Skin epidermis (tissue), 12 donors: ENCODE measurements around the gene NRG3.
"Not testable (repeated sequence)": the region's sequence is repeated elsewhere in the genome, so short reads cannot be mapped to it uniquely, and the experiment has no call there.

ENCODE experiments used
- H3K27ac ChIP-seq, 21 experiments: fragments of 200-600 bp; sonication (generic) in 11 of 21; one replicate each; pipeline ENCODE4 v1.5.0; 2020; ENCODE audit warnings: mild to moderate bottlenecking in 3 of 21, inconsistent platforms in 2 of 21, moderate library complexity in 2 of 21
- H3K4me3 ChIP-seq, 7 experiments: fragments of 200-600 bp; sonication (generic) in 2 of 7; one replicate each; pipeline ENCODE4 v1.5.0; 2020; ENCODE audit warnings: inconsistent platforms in 2 of 7, mild to moderate bottlenecking in 2 of 7, moderate library complexity in 1 of 7

Gene NRG3

DNA sequence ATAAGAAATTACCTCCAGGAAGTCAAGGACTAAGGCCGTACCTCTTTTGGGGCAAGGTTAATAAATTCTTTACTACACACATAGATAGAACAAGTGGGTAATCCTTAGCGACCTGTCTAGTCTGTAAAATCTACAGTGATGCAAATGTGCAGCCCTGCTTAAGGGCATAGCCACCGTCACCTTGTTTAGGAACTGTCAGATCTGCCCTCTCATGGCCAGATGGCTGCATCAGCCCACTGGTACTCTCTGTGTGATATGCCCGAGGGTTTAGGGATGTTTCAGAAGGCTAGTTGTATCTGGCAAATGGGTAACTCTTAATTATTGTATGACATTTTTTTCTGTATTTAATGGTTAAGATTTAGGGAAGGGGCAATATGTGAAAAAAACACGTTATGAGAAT, 74.3 kb downstream of the NRG3 start:
- Histone ChIP-seq H3K27ac (no peak overlapping the region), H3K4me3 (no peak overlapping the region)

DNA sequence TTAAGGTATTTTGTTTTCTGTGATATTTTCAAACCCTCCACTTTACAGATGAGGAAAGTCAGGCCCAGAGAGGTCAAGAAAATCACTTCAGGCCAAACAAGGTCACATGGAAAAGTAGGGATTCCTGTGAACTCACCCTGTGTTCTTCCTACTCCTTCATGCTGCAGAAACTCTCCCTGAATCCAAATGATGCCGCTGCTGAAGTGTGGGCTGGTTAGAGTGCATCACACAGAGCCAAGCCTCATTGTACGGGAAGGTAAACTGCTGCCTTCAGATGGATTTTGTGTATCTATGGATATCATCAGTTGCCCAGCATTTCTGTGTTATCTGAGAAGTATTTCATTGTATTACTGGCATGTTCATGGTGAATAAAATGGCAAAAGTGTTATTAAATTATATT, 75.4 kb downstream of the NRG3 start:
- no peak overlapping the region for H3K27ac ChIP-seq
- H3K4me3 ChIP-seq = no peak overlapping the region

DNA sequence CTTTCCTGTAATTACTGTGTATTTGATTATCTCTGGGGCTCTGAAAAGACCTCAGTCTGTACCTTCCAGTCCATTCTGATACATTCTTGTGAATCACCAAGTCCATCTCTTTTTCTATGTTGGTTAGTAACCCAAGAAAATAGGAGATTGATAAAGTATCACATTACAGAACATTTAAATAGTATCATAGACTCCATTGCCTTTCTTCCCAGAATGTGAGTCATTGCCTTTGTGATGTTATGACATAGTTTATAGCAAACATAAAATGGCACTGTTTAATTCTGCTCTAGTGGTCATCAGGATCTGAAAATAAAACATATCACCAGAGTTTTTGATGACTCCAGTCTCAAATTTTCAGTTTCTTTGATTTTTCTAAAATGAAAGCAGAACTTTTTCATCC, 78.4 kb downstream of the NRG3 start:
- no peak overlapping the region for H3K4me3 ChIP-seq
- H3K27ac ChIP-seq = no peak overlapping the region

DNA sequence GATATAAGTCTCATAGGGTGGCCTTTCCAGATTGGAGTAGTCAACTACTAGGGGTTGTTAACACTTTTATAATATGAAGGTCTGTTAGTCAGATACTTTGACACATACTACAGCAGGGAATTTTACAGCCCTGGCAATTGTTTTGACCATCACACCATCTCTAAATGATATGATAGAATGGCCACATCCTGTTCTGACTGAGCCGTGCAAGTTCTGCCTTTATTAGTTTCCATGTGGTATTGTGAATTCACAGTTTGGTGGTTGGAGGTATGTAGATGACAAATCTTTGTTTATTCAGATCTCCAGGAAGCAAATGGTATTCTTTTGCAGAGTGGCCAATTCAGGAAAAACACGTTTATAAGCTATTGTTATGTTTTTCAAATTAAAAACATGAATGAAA, 83.0 kb downstream of the NRG3 start:
- no peak overlapping the region for H3K4me3 ChIP-seq
- no peak overlapping the region for H3K27ac ChIP-seq

DNA sequence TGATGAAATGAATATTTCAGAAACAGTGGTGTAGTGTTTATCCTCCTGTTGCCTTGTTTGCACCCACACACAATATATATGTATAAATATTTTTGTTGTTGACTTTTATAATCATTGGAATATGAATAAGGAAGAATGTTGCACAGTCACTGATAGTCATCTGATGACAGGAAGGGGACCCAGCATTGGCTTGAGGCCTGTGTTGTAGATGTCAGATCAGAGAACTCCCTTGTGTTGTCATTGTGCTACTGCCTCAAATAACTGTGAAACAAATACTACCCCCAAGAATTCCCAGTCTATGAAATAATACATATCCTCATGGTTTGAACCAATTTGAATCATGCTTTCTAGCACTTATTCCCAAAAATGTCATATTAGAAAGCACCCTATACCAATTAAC, 84.0 kb downstream of the NRG3 start:
- no peak overlapping the region for H3K27ac ChIP-seq
- no peak overlapping the region for H3K4me3 ChIP-seq

DNA sequence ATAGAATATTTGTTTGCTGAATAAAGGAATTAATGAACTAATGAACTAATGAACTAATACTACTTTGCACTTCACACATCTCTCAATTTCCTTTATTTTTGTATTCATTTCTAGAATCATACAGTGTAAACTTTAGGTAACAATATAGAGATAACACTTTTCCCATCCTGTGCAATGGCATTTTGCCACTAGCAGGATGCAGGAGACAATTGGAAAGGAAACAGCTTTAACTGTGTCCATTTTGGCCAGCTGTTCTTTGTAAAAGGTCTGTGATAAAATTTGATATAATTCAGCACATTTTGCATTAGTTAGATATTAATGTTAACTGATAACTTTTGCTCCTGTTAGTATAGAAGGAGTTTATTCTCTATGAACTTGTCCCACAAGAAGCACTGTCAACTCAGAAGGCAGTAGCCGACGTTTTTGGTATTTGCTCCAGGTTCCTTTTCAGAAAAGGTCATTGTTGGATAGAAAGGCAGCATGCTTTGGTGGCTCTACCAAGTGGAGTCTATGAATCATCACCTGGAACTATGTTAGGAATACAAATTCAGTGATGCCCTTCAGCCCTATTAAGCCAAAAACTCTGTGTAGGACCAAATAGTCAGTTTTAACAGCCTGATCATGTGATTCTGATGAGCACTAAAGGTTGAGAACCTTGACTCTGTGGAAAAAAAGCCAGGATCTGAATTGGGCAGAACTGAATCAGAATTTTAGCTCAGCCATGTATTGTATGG, 86.6 kb downstream of the NRG3 start:
- no peak overlapping the region for H3K4me3 ChIP-seq
- no peak overlapping the region for H3K27ac ChIP-seq

DNA sequence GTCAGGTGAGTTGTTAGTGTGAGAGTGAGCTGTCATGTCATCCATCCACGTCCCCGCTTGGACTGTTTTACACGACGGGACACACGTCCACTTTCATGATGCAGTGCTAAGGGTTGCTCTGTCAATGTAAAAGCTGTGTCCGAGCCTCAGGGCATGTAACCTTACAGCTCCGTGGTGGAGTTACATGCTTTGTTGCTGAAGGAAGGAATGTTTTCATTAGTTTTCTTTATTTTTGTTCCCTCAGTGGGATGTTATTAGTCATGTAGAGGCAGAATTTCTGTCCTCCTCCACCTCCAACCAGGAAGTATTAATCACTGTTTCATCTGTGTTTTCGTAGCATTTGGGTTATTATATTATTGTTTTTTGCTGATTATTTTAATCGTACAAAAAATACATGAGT, 88.6 kb downstream of the NRG3 start:
- H3K27ac ChIP-seq = no peak overlapping the region
- H3K4me3 ChIP-seq = no peak overlapping the region

DNA sequence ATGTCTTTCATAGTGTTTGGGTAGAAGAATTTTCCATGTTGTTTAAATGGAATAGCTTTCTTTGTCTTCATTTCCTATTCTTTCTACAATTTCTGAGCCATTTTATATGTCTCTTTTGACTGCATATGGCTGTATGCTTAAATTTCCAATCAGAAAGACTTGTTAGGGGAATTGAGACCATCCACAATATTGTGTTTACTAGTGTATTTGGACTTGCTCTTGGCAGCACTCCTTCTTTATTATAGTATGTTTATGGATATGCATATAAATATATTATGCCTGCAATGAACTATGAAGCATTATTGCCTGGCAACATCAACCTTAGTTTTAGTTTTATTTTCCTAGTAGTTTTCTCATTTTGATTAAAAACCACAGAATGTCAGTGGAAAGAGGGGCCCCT, 92.7 kb downstream of the NRG3 start:
- Histone ChIP-seq H3K27ac (no peak overlapping the region), H3K4me3 (no peak overlapping the region)

DNA sequence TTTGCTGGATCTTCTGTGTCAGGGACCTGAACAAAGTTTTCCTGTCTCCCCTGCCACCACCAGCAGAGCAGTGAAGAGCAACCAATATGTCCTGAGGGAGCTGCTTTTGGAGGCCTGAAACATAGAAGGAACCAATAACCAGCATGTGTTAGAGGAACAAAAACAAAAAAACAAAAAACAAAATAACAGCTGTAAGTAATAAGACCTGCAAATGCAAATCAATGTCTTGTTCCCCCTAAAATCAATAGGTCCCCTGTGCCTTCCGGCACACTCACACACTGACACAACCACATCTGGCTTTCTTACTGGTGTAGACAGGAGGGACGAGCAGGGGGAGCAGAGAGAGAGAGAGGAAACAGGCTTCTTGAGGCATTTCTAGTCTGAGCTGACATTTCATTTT, 94.1 kb downstream of the NRG3 start:
- no peak overlapping the region for H3K27ac ChIP-seq
- H3K4me3 ChIP-seq = no peak overlapping the region

DNA sequence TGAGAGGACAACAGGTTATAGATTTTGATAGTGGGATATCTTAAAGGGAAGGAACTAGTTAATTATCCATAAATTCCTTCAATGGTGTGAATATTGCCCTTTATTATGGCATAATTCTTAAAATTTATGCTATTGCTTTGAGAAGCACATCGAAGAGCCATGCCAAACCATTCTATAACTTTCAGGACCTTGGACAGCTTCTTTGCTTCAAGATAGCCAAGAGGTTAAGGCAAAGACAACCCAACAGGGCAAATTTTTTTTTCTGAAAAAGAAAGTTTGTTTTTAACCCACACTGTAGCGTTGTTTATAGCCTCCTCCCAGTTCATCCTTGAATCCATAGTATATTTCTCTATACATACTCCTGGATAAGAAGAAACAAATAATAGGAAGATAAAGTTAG, 103.2 kb downstream of the NRG3 start:
- Histone ChIP-seq H3K4me3 (no peak overlapping the region), H3K27ac (no peak overlapping the region)

DNA sequence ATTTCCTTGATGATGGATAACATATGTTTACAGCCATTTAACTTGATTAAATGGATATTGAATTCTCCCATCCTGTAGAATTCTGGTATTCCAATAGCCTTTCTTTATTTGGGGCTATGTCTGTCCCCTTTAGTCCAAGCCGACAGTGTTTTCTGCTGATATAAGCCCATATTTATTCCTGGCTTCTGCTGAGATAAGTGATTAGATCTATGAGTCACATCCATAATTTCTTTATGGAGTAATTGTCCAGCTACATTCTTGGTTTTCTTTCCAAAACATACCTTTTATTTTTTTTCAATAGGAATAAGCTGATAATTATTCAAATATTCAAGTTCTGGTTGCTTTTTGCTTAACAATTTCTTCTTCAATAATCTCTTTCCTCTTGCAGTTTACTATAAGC, 106.7 kb downstream of the NRG3 start:
- Histone ChIP-seq H3K27ac (no peak overlapping the region), H3K4me3 (no peak overlapping the region)

DNA sequence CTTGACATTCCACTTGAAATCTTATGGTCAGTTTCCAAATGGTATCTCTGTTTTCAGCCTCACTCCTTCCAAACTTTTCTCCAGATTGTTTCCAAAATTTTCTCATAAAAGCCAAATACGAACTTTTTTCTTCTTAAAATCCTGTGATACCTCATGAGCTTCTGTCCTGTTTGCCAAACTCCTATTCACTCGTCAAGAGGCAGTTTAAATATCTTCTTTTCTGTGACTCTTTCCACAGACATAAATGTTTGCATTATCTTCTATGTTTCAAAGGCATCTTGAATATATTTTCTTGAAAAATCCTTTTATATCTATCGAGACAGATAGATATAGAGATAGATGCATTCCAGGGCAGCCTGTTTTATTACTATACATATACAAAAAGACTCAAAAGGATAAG, 109.4 kb downstream of the NRG3 start:
- H3K4me3 ChIP-seq = no peak overlapping the region
- H3K27ac ChIP-seq = no peak overlapping the region

DNA sequence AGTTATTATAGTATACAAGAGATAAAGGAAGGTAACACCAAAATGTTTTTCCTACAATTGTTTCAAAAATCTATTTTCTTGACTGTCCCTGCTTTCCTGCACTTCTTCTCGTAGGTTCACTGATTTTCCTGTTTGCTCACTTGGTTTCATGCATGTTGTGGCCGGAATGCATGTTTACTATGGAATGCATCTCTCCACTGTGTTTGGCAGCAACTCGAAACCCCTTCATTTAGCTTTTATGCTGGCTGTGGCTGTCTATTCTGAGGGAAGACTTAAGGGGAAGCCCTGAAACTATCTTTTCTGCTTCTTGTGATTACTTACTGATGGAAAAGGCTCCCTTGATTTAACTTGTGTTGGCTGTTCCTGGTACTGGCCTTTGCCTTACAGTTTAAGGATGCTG, 120.3 kb downstream of the NRG3 start:
- H3K4me3 ChIP-seq = no peak overlapping the region
- no peak overlapping the region for H3K27ac ChIP-seq

DNA sequence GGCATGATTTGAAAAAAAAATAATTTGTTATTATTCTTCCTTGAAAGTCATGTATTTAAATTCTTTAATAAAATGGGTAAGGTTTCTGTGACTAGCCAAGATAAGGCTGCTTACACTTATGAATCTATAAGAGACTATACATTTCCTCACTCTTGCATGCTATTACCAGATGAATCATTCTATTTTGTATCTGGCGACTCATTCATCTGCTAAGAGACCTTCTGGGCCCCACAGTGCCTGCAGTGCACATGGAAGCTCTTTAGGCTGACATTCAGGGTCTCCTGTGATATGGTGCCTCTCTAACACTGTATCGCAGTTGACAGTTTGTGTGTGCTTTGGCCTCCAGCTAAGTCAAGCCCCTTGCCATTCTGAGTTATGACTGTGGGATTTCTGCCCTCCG, 121.9 kb downstream of the NRG3 start:
- no peak overlapping the region for H3K27ac ChIP-seq
- no peak overlapping the region for H3K4me3 ChIP-seq

DNA sequence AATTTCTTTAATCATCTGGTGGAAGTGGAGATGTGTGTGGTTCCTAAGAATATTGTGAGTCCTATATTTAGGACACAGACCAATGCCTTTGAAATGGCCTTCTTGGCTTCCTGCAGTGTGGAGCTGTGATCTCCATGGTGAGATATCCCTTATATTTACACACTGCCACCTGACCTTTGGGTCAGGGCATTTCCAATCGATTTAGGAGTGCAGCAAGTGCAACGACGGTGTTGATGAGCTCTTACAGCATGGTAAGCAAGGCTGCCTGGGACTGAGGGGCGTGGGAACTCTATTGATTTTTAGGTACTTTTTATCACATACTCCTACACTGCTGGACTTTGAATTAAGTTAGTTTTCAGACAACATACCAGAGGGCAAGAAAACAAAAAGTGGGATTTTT, 146.0 kb downstream of the NRG3 start:
- Histone ChIP-seq H3K4me3 (no peak overlapping the region), H3K27ac (no peak overlapping the region)

DNA sequence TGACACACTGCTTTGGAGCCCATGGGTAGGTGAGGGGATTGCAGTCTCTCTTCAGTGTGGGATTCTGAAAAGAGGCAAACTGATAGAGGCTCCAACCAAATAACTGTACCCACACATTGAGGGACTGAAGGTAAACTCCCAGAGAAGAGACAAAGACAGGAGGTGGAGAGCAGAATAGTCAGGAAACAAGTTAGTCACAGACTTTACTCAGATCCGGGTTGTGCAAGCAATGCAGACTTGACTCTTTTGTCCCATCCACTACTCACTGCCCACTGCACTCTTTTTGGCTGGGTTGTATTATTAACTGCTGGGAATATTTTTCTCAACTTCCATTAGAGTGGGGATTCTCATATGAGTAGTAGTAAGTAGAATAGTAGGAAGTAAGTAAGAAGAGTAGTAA, 152.7 kb downstream of the NRG3 start:
- no peak overlapping the region for H3K27ac ChIP-seq
- no peak overlapping the region for H3K4me3 ChIP-seq

DNA sequence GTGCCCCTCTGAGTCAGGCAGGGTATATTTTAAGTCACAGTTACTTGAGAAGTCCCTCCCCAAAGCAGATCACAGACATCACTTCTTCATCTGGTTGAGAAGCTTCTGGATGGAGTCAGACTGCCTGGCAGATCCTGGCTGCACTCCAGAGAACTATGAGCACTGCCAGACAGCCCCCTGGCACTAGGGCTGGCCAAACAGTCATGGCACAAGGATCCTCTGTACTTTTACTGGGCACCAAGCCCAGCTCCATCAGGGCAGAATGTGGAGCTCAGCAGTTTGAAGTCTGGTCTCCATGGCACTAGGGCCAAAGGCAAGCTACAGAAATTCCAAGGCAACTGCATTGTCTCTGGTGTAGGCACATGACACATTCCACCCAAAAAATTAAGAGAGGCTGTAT, 162.1 kb downstream of the NRG3 start:
- H3K4me3 ChIP-seq = no peak overlapping the region
- no peak overlapping the region for H3K27ac ChIP-seq

DNA sequence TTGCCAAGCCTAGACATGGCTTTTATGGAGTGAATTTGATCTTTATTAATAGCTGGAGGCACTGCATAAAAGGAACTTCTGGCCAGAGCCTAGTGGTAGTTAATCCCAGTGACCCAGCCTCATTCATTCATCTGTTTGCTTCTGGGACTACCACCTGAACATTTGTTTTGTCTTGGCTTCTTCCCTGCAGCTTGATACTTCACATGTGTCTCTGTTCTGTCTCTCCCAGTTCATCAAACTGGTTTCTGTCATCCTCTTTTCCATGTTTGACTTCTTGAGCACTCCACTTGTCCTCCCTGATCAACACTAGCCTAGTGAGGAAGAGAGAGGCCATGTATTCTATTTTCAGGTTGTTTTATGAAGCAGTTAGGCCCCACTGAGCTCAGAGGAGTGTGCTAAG, 163.6 kb downstream of the NRG3 start:
- Histone ChIP-seq H3K27ac (no peak overlapping the region), H3K4me3 (no peak overlapping the region)

DNA sequence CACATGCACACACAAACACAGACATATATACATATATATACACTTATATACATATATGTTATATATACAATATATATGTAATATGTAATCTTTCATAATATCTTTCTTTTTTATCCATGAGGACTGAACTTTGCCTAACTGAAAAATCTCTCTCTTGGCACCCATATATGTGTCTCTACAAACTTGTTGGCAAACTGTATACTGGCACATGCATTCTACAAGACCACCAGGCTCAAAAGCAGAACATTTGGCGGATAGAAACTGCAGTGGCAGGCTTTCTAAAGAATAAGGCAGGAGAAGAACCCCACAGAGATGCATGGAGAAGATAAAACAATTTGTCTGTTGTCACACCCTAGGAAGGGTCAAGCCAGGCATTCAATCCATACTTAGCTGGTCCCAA, 165.3 kb downstream of the NRG3 start:
- no peak overlapping the region for H3K4me3 ChIP-seq
- no peak overlapping the region for H3K27ac ChIP-seq

DNA sequence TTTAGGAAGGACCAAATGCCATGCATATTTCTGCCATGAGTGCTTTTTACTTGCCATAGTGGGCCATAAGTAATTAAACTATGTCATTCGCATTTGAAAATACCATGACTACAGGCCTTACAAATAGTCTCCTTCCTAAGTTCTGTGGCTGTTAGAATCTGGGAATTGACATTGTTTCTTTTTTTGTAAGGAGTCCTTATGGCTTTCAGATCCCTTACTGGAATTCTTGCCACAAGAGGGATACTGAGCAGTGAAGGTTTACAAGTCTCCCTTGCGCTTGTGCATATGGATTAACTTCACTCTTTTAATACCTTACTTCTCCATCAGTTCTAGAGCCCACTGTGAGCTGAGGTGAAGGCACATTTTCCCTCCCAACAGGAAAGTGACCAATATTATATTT, 166.0 kb downstream of the NRG3 start:
- H3K4me3 ChIP-seq = no peak overlapping the region
- no peak overlapping the region for H3K27ac ChIP-seq

DNA sequence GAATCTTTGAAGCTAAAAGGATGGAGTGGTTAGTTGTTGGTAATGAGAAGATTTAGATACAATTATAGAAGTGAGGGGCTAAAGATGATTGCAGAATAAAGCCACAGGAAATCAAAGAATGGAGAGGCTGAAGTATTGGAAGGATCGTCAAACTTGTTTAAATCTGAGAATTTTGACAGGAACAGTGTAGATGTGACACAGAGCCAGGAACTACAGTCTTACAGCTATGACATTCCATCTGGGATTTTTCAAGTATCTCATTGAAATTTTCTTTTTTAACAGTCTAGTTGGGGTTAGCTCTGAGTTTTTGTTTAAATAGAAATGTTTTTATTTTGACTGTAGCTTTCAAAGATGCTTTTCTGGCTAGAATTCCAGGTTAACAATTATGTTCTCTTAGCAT, 181.4 kb downstream of the NRG3 start:
- Histone ChIP-seq H3K4me3 (no peak overlapping the region), H3K27ac (no peak overlapping the region)

DNA sequence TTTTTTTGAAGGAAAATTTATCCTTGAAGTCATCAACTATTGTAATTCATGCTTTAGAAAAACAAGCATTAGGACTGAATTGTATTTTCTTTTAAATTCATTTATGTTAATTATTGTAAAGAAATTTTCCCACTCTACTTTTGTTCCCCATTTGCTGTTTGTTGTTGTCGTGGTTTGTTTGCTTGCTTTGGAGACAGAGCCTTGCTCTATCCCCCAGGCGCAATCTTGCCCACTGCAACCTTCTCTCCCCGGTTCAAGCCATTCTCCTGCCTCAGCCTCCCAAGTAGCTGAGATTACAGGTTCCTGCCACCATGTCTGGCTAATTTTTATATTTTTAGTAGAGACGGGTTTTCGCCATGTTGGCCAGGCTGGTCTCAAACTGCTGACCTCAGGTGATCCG, 192.2 kb downstream of the NRG3 start:
- not testable (repeated sequence) for H3K27ac ChIP-seq, H3K4me3 ChIP-seq

DNA sequence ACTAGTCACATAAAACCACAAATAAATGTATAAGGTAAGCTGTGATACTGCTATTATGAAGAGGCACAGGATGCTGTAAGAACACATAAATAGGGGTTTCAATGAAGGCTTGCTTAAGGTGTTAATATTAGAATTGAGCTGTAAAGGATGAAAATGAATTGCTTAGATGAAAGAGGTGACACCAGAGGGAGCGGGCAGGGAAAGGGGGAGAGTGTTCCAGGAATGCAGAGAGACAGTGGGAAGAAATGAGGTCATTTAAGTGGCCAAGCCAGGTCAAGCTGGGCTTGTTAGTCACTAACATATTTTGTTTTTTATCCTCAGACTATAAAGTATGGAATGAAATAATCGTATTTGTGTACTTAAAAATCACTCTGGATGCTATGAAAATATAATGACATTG, 193.5 kb downstream of the NRG3 start:
- no peak overlapping the region for H3K4me3 ChIP-seq
- no peak overlapping the region for H3K27ac ChIP-seq
